ENCODE data around the gene LTBP1.

Gene LTBP1

GRCh38 chr2:33215299-33215698 is 268.5 kb downstream of the LTBP1 start:
- no peak overlapping the region for H3K4me3 ChIP-seq (ENCODE audit: low read length)
- peaks cover 6% of the 10 kb centered on the region for H3K4me1 ChIP-seq (ENCODE audit: insufficient read depth, low read length)

GRCh38 chr2:33215983-33216382 is 269.2 kb downstream of the LTBP1 start:
- Histone ChIP-seq H2AFZ (ENCODE audit: low read depth, low read length) (no peak overlapping the region), H3K27me3 (ENCODE audit: insufficient read depth, low read length) (no peaks in the 10 kb centered on the region), H3K4me1 (ENCODE audit: insufficient read depth, low read length) (peaks cover 9% of the 10 kb centered on the region), H3K9me3 (ENCODE audit: low read length) (no peaks in the 10 kb centered on the region), H3K4me3 (ENCODE audit: low read length) (no peak overlapping the region), H3K36me3 (ENCODE audit: insufficient read depth, low read length) (no peaks in the 10 kb centered on the region)

More at GRCh38 chr2:33215299-33215698, 268.5 kb downstream of the LTBP1 start:
- Histone ChIP-seq H3K36me3 (ENCODE audit: insufficient read depth, low read length) (no peaks in the 10 kb centered on the region), H3K9me3 (ENCODE audit: low read length) (no peaks in the 10 kb centered on the region), H2AFZ (ENCODE audit: low read depth, low read length) (no peak overlapping the region), H3K27me3 (ENCODE audit: insufficient read depth, low read length) (no peaks in the 10 kb centered on the region)

GRCh38 chr2:33216508-33217182 is 269.9 kb downstream of the LTBP1 start:
- Histone ChIP-seq H3K27me3 (ENCODE audit: insufficient read depth, low read length) (no peaks in the 10 kb centered on the region), H3K36me3 (ENCODE audit: insufficient read depth, low read length) (no peaks in the 10 kb centered on the region), H3K4me3 (ENCODE audit: low read length) (no peak overlapping the region), H2AFZ (ENCODE audit: low read depth, low read length) (no peak overlapping the region), H3K4me1 (ENCODE audit: insufficient read depth, low read length) (peaks cover 9% of the 10 kb centered on the region), H3K9me3 (ENCODE audit: low read length) (no peaks in the 10 kb centered on the region)

- Histone ChIP-seq H3K36me3 (ENCODE audit: insufficient read depth, low read length) (no peaks in the 10 kb centered on the region), H3K27me3 (ENCODE audit: insufficient read depth, low read length) (no peaks in the 10 kb centered on the region), H3K4me1 (ENCODE audit: insufficient read depth, low read length) (peaks cover 9% of the 10 kb centered on the region), H3K9me3 (ENCODE audit: low read length) (no peaks in the 10 kb centered on the region), H3K4me3 (ENCODE audit: low read length) (no peak overlapping the region), H2AFZ (ENCODE audit: low read depth, low read length) (no peak overlapping the region)
Observed at GRCh38 chr2:33217406-33217805, 270.7 kb downstream of the LTBP1 start.

GRCh38 chr2:33219114-33219513 is 272.4 kb downstream of the LTBP1 start:
- no peaks in the 10 kb centered on the region for H3K27me3 ChIP-seq (ENCODE audit: insufficient read depth, low read length)
- no peak overlapping the region for H3K4me3 ChIP-seq (ENCODE audit: low read length)
- H3K4me1 ChIP-seq (ENCODE audit: insufficient read depth, low read length) = peaks cover 10% of the 10 kb centered on the region
- H3K36me3 ChIP-seq (ENCODE audit: insufficient read depth, low read length) = no peaks in the 10 kb centered on the region
- H2AFZ ChIP-seq (ENCODE audit: low read depth, low read length) = peak overlapping the region; percentile 3
- no peaks in the 10 kb centered on the region for H3K9me3 ChIP-seq (ENCODE audit: low read length)

GRCh38 chr2:33219850-33220275 is 273.1 kb downstream of the LTBP1 start:
- peaks cover 10% of the 10 kb centered on the region for H3K4me1 ChIP-seq (ENCODE audit: insufficient read depth, low read length)
- no peaks in the 10 kb centered on the region for H3K27me3 ChIP-seq (ENCODE audit: insufficient read depth, low read length)
- H2AFZ ChIP-seq (ENCODE audit: low read depth, low read length) = peak overlapping the region; percentile 3
- no peaks in the 10 kb centered on the region for H3K36me3 ChIP-seq (ENCODE audit: insufficient read depth, low read length)
- H3K9me3 ChIP-seq (ENCODE audit: low read length) = no peaks in the 10 kb centered on the region
- H3K4me3 ChIP-seq (ENCODE audit: low read length) = no peak overlapping the region

- no peaks in the 10 kb centered on the region for H3K36me3 ChIP-seq (ENCODE audit: insufficient read depth, low read length)
- no peak overlapping the region for H2AFZ ChIP-seq (ENCODE audit: low read depth, low read length)
- H3K9me3 ChIP-seq (ENCODE audit: low read length) = no peaks in the 10 kb centered on the region
- peaks cover 10% of the 10 kb centered on the region for H3K4me1 ChIP-seq (ENCODE audit: insufficient read depth, low read length)
- H3K4me3 ChIP-seq (ENCODE audit: low read length) = no peak overlapping the region
- H3K27me3 ChIP-seq (ENCODE audit: insufficient read depth, low read length) = no peaks in the 10 kb centered on the region
Observed at GRCh38 chr2:33220533-33220932, 273.8 kb downstream of the LTBP1 start.

- Histone ChIP-seq H3K27me3 (ENCODE audit: insufficient read depth, low read length) (no peaks in the 10 kb centered on the region), H3K36me3 (ENCODE audit: insufficient read depth, low read length) (no peaks in the 10 kb centered on the region), H3K4me1 (ENCODE audit: insufficient read depth, low read length) (peaks cover 10% of the 10 kb centered on the region), H3K9me3 (ENCODE audit: low read length) (no peaks in the 10 kb centered on the region), H2AFZ (ENCODE audit: low read depth, low read length) (no peak overlapping the region), H3K4me3 (ENCODE audit: low read length) (no peak overlapping the region)
Observed at GRCh38 chr2:33221046-33221784, 274.5 kb downstream of the LTBP1 start.

GRCh38 chr2:33222309-33222708 is 275.6 kb downstream of the LTBP1 start:
- no peak overlapping the region for H2AFZ ChIP-seq (ENCODE audit: low read depth, low read length)
- no peaks in the 10 kb centered on the region for H3K9me3 ChIP-seq (ENCODE audit: low read length)
- peaks cover 10% of the 10 kb centered on the region for H3K4me1 ChIP-seq (ENCODE audit: insufficient read depth, low read length)
- H3K27me3 ChIP-seq (ENCODE audit: insufficient read depth, low read length) = no peaks in the 10 kb centered on the region
- no peaks in the 10 kb centered on the region for H3K36me3 ChIP-seq (ENCODE audit: insufficient read depth, low read length)
- no peak overlapping the region for H3K4me3 ChIP-seq (ENCODE audit: low read length)

GRCh38 chr2:33223856-33224255 is 277.1 kb downstream of the LTBP1 start:
- no peak overlapping the region for H2AFZ ChIP-seq (ENCODE audit: low read depth, low read length)
- peaks cover 10% of the 10 kb centered on the region for H3K4me1 ChIP-seq (ENCODE audit: insufficient read depth, low read length)
- no peaks in the 10 kb centered on the region for H3K36me3 ChIP-seq (ENCODE audit: insufficient read depth, low read length)
- H3K4me3 ChIP-seq (ENCODE audit: low read length) = no peak overlapping the region
- no peaks in the 10 kb centered on the region for H3K9me3 ChIP-seq (ENCODE audit: low read length)
- no peaks in the 10 kb centered on the region for H3K27me3 ChIP-seq (ENCODE audit: insufficient read depth, low read length)

GRCh38 chr2:33225350-33225749 is 278.6 kb downstream of the LTBP1 start:
- Histone ChIP-seq H2AFZ (ENCODE audit: low read depth, low read length) (no peak overlapping the region), H3K36me3 (ENCODE audit: insufficient read depth, low read length) (no peaks in the 10 kb centered on the region), H3K27me3 (ENCODE audit: insufficient read depth, low read length) (no peaks in the 10 kb centered on the region), H3K9me3 (ENCODE audit: low read length) (no peaks in the 10 kb centered on the region), H3K4me1 (ENCODE audit: insufficient read depth, low read length) (peaks cover 5% of the 10 kb centered on the region), H3K4me3 (ENCODE audit: low read length) (no peak overlapping the region)

GRCh38 chr2:33226546-33226945 is 279.8 kb downstream of the LTBP1 start:
- Histone ChIP-seq H3K4me3 (ENCODE audit: low read length) (no peak overlapping the region), H3K27me3 (ENCODE audit: insufficient read depth, low read length) (no peaks in the 10 kb centered on the region), H2AFZ (ENCODE audit: low read depth, low read length) (no peak overlapping the region), H3K9me3 (ENCODE audit: low read length) (no peaks in the 10 kb centered on the region), H3K4me1 (ENCODE audit: insufficient read depth, low read length) (peaks cover 2% of the 10 kb centered on the region), H3K36me3 (ENCODE audit: insufficient read depth, low read length) (no peaks in the 10 kb centered on the region)

GRCh38 chr2:33229646-33230045 is 282.9 kb downstream of the LTBP1 start:
- no peak overlapping the region for H2AFZ ChIP-seq (ENCODE audit: low read depth, low read length)
- H3K36me3 ChIP-seq (ENCODE audit: insufficient read depth, low read length) = no peaks in the 10 kb centered on the region
- H3K9me3 ChIP-seq (ENCODE audit: low read length) = no peaks in the 10 kb centered on the region
- H3K4me3 ChIP-seq (ENCODE audit: low read length) = no peak overlapping the region
- no peaks in the 10 kb centered on the region for H3K27me3 ChIP-seq (ENCODE audit: insufficient read depth, low read length)
- no peaks in the 10 kb centered on the region for H3K4me1 ChIP-seq (ENCODE audit: insufficient read depth, low read length)
